ENCODE results near the gene NAV1. TPM values are rescaled to one million over a fixed set of nuclear protein-coding genes. Genes with fewer than 3 reads are reported as not detected.

The NAV1 gene
- total RNA-seq, 2 experiments from 2014 or later: 2.8 to 4.3 TPM

DNA sequence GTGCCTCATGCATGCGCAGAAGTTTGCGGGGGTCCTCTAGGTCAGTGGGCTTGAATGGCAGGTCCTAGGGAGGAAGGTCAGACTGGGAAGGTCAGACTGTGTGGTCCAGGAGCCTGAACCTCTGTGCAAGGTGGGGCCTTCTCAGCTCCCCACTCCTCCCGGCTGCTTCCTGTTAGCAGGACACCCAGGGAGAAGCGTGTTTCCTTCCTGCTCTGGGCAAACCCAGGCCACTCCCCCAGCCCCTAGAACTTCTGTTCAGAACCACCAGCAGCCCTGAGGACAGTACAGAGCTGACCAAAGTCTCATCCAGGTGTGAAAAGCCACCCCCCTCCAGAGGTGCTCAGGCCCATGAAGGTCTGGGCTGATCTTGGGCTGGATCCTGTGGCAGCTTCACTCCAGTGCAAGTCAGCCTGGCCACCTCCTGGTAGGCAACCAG is 29.9 kb downstream of the NAV1 start:
- intact Hi-C loops (cut with DNase I, micrococcal nuclease): no loop called here
- Mint-ChIP-seq H3K36me3 (ENCODE audit: low read depth) (no peaks in the 10 kb centered on the region), H3K4me1 (ENCODE audit: low read depth) (peaks cover 13% of the 10 kb centered on the region), H3K27ac (no peak overlapping the region), H3K4me3 (no peak overlapping the region), H3K9me3 (no peaks in the 10 kb centered on the region), H3K27me3 (no peaks in the 10 kb centered on the region)
- H3K36me3 ChIP-seq (ENCODE audit: insufficient read depth, low read length): no peaks in the 10 kb centered on the region
- ChIA-PET CTCF (no interaction called here), POLR2A (no interaction called here)
- H3K27me3 ChIP-seq (ENCODE audit: control insufficient read depth in 1 of 2, insufficient read depth in 2 of 2, low read length in 2 of 2): no peaks in the 10 kb centered on the region
- H3K27ac ChIP-seq (ENCODE audit: low read depth in 1 of 2, low read length in 2 of 2): no peak overlapping the region
- peaks cover 5% of the 10 kb centered on the region for H3K4me1 ChIP-seq (ENCODE audit: insufficient read depth, low read length)
- H3K9me3 ChIP-seq (ENCODE audit: control insufficient read depth in 1 of 2, insufficient read depth in 1 of 2, low read length in 2 of 2): no peaks in the 10 kb centered on the region
- no peak overlapping the region for H3K4me3 ChIP-seq (ENCODE audit: low read length)
- TF ChIP-seq, protein P1, sequence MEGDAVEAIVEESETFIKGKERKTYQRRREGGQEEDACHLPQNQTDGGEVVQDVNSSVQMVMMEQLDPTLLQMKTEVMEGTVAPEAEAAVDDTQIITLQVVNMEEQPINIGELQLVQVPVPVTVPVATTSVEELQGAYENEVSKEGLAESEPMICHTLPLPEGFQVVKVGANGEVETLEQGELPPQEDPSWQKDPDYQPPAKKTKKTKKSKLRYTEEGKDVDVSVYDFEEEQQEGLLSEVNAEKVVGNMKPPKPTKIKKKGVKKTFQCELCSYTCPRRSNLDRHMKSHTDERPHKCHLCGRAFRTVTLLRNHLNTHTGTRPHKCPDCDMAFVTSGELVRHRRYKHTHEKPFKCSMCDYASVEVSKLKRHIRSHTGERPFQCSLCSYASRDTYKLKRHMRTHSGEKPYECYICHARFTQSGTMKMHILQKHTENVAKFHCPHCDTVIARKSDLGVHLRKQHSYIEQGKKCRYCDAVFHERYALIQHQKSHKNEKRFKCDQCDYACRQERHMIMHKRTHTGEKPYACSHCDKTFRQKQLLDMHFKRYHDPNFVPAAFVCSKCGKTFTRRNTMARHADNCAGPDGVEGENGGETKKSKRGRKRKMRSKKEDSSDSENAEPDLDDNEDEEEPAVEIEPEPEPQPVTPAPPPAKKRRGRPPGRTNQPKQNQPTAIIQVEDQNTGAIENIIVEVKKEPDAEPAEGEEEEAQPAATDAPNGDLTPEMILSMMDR (IDR thresholded peaks at IDR 0.05): no peak
- no peak for ATAC-seq (ENCODE audit: poor library complexity)
- no peak for DNase-seq

DNA sequence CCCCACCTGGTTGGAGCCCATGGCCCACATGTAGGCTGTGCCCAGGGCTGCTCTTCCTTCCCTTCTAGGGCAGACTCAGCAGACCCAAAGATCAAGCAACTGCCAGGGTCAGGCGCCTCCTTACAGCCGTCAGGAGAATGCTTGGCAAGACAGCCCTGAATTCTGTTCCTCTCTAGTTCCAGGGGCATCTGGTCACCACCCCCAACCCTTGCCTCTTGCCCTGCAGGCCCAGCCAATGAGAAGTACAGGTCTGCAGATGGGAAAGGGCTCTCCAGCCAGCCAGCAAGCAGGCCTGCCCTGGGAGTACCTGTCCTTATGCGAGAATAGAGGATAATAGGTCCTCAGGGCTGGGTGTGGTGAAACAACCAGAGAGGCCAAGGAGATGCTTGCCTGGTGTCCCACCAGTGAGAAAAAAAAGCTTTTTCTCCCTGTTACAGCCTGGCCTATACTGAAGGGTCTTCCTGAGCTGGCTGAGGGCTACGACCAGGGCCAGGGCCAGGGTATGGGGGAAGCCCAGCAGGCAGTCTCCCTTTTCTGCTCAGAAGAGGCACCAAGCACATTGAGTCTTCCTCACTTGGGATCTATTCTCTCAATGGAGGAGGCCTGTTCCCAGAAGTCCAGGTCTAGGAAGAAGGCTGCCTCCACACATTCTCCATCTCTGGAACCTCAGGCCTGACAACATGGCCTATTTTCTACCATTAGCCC is 31.4 kb downstream of the NAV1 start:
- no peak overlapping the region for H3K4me3 Mint-ChIP-seq
- ChIA-PET POLR2A (no interaction called here), CTCF (no interaction called here)
- H3K27me3 ChIP-seq (ENCODE audit: control insufficient read depth in 1 of 2, insufficient read depth in 2 of 2, low read length in 2 of 2): no peaks in the 10 kb centered on the region
- TF ChIP-seq, protein P1 (IDR thresholded peaks at IDR 0.05): no peak
- H3K4me3 ChIP-seq (ENCODE audit: low read length): no peak overlapping the region
- H3K36me3 Mint-ChIP-seq (ENCODE audit: low read depth): no peaks in the 10 kb centered on the region
- H3K27ac ChIP-seq (ENCODE audit: low read depth in 1 of 2, low read length in 2 of 2): no peak overlapping the region
- no peaks in the 10 kb centered on the region for H3K27me3 Mint-ChIP-seq
- ATAC-seq (ENCODE audit: poor library complexity) (no peak), DNase-seq (no peak)
- no peak overlapping the region for H3K27ac Mint-ChIP-seq
- no peaks in the 10 kb centered on the region for H3K9me3 ChIP-seq (ENCODE audit: control insufficient read depth in 1 of 2, insufficient read depth in 1 of 2, low read length in 2 of 2)
- intact Hi-C loops (cut with DNase I, micrococcal nuclease): no loop called here
- H3K36me3 ChIP-seq (ENCODE audit: insufficient read depth, low read length): no peaks in the 10 kb centered on the region
- H3K9me3 Mint-ChIP-seq: no peaks in the 10 kb centered on the region
- peaks cover 13% of the 10 kb centered on the region for H3K4me1 Mint-ChIP-seq (ENCODE audit: low read depth)
- H3K4me1 ChIP-seq (ENCODE audit: insufficient read depth, low read length): peaks cover 5% of the 10 kb centered on the region

DNA sequence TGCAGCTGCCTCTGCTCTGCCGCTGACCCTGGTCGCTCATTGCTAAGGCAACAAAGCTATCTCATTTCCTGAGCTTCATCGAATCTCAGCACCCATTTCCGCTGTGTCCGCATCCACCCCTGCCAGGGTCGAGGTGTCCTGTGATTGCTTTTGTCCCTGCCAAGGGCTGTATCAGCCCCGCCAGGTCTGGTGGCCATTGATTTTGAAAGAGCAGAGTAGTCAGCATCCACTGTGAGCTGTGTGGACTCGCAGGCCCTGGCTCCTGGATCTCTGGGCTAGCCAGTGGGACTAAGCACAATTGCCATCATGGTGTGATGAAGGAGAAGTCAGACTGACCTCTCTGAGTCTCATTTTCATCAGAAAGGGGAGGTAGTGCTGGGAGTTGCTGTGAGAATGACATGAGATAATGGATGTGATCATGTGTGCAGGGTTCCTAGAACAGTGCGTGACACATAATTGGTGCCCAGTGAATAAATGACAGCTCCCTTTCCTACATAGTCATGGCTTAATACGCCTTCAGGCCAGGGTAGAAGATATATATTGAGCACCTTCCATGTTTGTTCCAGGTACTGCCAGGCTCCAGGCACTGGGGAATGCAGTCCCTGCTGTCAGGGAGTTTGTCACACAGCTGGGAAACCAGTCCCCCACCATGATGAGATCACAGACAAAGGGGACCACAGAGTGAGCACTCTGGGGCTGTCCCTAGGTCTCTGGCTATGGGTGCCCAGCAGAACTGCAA is 32.1 kb downstream of the NAV1 start:
- CTCF ChIA-PET: no interaction called here
- ATAC-seq (ENCODE audit: poor library complexity) (no peak), DNase-seq (peak in 1 of 14 experiments; percentile 48)
- Histone ChIP-seq H3K27ac (ENCODE audit: low read depth in 1 of 2, low read length in 2 of 2) (no peak overlapping the region), H3K36me3 (ENCODE audit: insufficient read depth, low read length) (no peaks in the 10 kb centered on the region), H3K27me3 (ENCODE audit: control insufficient read depth in 1 of 2, insufficient read depth in 2 of 2, low read length in 2 of 2) (no peaks in the 10 kb centered on the region), H3K4me3 (ENCODE audit: low read length) (no peak overlapping the region), H3K4me1 (ENCODE audit: insufficient read depth, low read length) (peaks cover 5% of the 10 kb centered on the region), H3K9me3 (ENCODE audit: control insufficient read depth in 1 of 2, insufficient read depth in 1 of 2, low read length in 2 of 2) (no peaks in the 10 kb centered on the region)
- H3K4me1 Mint-ChIP-seq (ENCODE audit: low read depth): peaks cover 13% of the 10 kb centered on the region
- intact Hi-C loops (cut with DNase I, micrococcal nuclease): no loop called here
- POLR2A ChIA-PET: no interaction called here
- no peak overlapping the region for H3K4me3 Mint-ChIP-seq
- H3K27ac Mint-ChIP-seq: no peak overlapping the region
- no peaks in the 10 kb centered on the region for H3K27me3 Mint-ChIP-seq
- H3K9me3 Mint-ChIP-seq: no peaks in the 10 kb centered on the region
- TF ChIP-seq, protein P1 (IDR thresholded peaks at IDR 0.05): no peak
- H3K36me3 Mint-ChIP-seq (ENCODE audit: low read depth): no peaks in the 10 kb centered on the region
